GM23338 (cell line): ENCODE results near the gene MFSD8. TPM values are rescaled to one million over a fixed set of nuclear protein-coding genes. Genes with fewer than 3 reads are reported as not detected.

Experiments
- ATAC-seq: fragments of 200-7000 bp; cut with Tn5 transposase; 3 replicates; pipeline ENCODE4 v1.9.1; 2020
- DNase-seq: peaks from one replicate; pipeline ENCODE4 v3.0.0-alpha.2; 2015; ENCODE audit warnings: low spot score
- H2AFZ ChIP-seq: fragments of 200-600 bp; sonication (generic); 2 replicates; pipeline ENCODE4 v1.8.0; 2016; ENCODE audit warnings: antibody characterized with exemption, mild to moderate bottlenecking, moderate library complexity
- H3F3A ChIP-seq: fragments of 200-600 bp; sonication (generic); replicated peaks from 2 replicates; pipeline ENCODE4 v1.8.0; 2017; ENCODE audit warnings: antibody characterized with exemption, mixed run types, low read depth
- H3K27ac ChIP-seq: fragments of 200-600 bp; sonication (generic); 2 replicates; pipeline ENCODE4 v1.6.1; 2016; ENCODE audit warnings: low read depth
- H3K27me3 ChIP-seq: fragments of 200-600 bp; sonication (generic); 2 replicates; pipeline ENCODE4 v1.8.0; 2016; ENCODE audit warnings: mild to moderate bottlenecking, mixed run types, moderate library complexity; ENCODE audit not compliant: insufficient read depth
- H3K36me3 ChIP-seq: fragments of 200-600 bp; sonication (generic); 2 replicates; pipeline ENCODE4 v1.8.0; 2016; ENCODE audit warnings: mild to moderate bottlenecking; ENCODE audit not compliant: insufficient read depth
- H3K4me1 ChIP-seq: fragments of 200-600 bp; sonication (generic); 2 replicates; pipeline ENCODE4 v1.8.0; 2016; ENCODE audit warnings: mild to moderate bottlenecking, moderate library complexity; ENCODE audit not compliant: insufficient read depth
- H3K4me2 ChIP-seq: fragments of 200-600 bp; sonication (generic); 2 replicates; pipeline ENCODE4 v1.7.1; 2017; ENCODE audit warnings: mixed run types
- H3K4me3 ChIP-seq: fragments of 200-600 bp; sonication (generic); 2 replicates; pipeline ENCODE4 v1.6.1; 2016; ENCODE audit warnings: mixed run types
- H3K79me2 ChIP-seq: fragments of 200-600 bp; sonication (generic); replicated peaks from 2 replicates; pipeline ENCODE4 v1.8.0; 2017; ENCODE audit warnings: mild to moderate bottlenecking; ENCODE audit not compliant: insufficient read depth
- H3K9me2 ChIP-seq: fragments of 200-600 bp; sonication (generic); 2 replicates; pipeline ENCODE4 v1.8.0; 2017; ENCODE audit not compliant: insufficient read depth
- H4K20me1 ChIP-seq: fragments of 200-600 bp; sonication (generic); replicated peaks from 2 replicates; pipeline ENCODE4 v1.8.0; 2017; ENCODE audit warnings: mild to moderate bottlenecking; ENCODE audit not compliant: insufficient read depth
- H3K27ac Mint-ChIP-seq: 2 replicates; pipeline ENCODE4 v1.8.0; 2020; ENCODE audit warnings: inconsistent platforms, mild to moderate bottlenecking, moderate library complexity, mixed read lengths
- H3K27me3 Mint-ChIP-seq: 3 replicates; pipeline ENCODE4 v1.8.0; 2022; ENCODE audit warnings: low read depth, mild to moderate bottlenecking, moderate library complexity, mixed read lengths, inconsistent platforms; ENCODE audit not compliant: insufficient read depth, poor library complexity
- H3K36me3 Mint-ChIP-seq: 3 replicates; pipeline ENCODE4 v1.8.0; 2021; ENCODE audit warnings: low read depth, mild to moderate bottlenecking, inconsistent platforms, moderate library complexity, mixed read lengths
- H3K4me1 Mint-ChIP-seq: 3 replicates; pipeline ENCODE4 v1.8.0; 2020; ENCODE audit warnings: mild to moderate bottlenecking, inconsistent platforms, mixed read lengths
- H3K4me3 Mint-ChIP-seq: 3 replicates; pipeline ENCODE4 v1.8.0; 2021; ENCODE audit warnings: moderate library complexity, mild to moderate bottlenecking, inconsistent platforms, mixed read lengths
- H3K9me3 Mint-ChIP-seq: 3 replicates; pipeline ENCODE4 v1.8.0; 2020; ENCODE audit warnings: moderate library complexity, mild to moderate bottlenecking, inconsistent platforms, mixed read lengths
- ETS1 ChIP-seq: IDR thresholded peaks from 2 replicates; pipeline ENCODE4 v1.6.1; 2016; ENCODE audit warnings: antibody characterized with exemption
- EZH2 ChIP-seq: fragments of 200-600 bp; sonication (generic); IDR thresholded peaks from one replicate; pipeline ENCODE4 v1.8.0; 2017; ENCODE audit warnings: antibody characterized with exemption, mild to moderate bottlenecking, low read depth; ENCODE audit not compliant: unreplicated experiment
- JUNB ChIP-seq: IDR thresholded peaks from one replicate; pipeline ENCODE4 v1.6.1; 2016; ENCODE audit warnings: antibody characterized with exemption; ENCODE audit not compliant: unreplicated experiment
- POLR2AphosphoS5 ChIP-seq: IDR thresholded peaks from 2 replicates; pipeline ENCODE4 v1.6.1; 2016; ENCODE audit warnings: antibody characterized with exemption, low read depth
- STAT1 ChIP-seq: IDR thresholded peaks from one replicate; pipeline ENCODE4 v1.6.1; 2016; ENCODE audit warnings: antibody characterized with exemption; ENCODE audit not compliant: unreplicated experiment
- ZNF331 ChIP-seq: fragments of 250-450 bp; sonication (Bioruptor Pico); IDR thresholded peaks from 2 replicates; pipeline ENCODE4 v1.5.0; 2020; ENCODE audit warnings: low read depth, mild to moderate bottlenecking, moderate library complexity
- ZNF462 ChIP-seq: fragments of 250-450 bp; sonication (Bioruptor Pico); IDR thresholded peaks from 2 replicates; pipeline ENCODE4 v1.5.0; 2020; ENCODE audit warnings: mild to moderate bottlenecking, moderate library complexity
- polyA plus RNA-seq: library from polyadenylated mRNA; unstranded; fragments of >200 nt; fragmentation: Nextera tagmentation; extraction: Ambion mirVana; gene quantifications from 2 replicates; pipeline ENCODE4 v1.2.1, GENCODE V29; 2016
- total RNA-seq: library from RNA; depleted of rRNA; stranded (reverse); fragments of >200 nt; shearing (Covaris generic); gene quantifications from 2 replicates; pipeline ENCODE4 v1.2.3, GENCODE V29; 2014
- TF ChIP-seq, protein P1 (sequence below), 2 experiments: fragments of 200-600 bp in 1 of 2; sonication (generic) in 1 of 2; conservative IDR thresholded peaks; 2 replicates each; pipeline versions ENCODE4 v1.5.1 to v1.6.1; 2016 to 2017; ENCODE audit warnings: antibody characterized with exemption in 2 of 2, low read depth in 2 of 2, mild to moderate bottlenecking in 2 of 2, moderate library complexity in 1 of 2

Gene MFSD8
- total and polyA plus RNA-seq, 2 experiments from 2014 or later, result 23.6 to 24.0 TPM

GRCh38 chr4:127916512-127916911, 48.5 kb downstream of the MFSD8 start:
- H3K9me2 ChIP-seq, result no peaks in the 10 kb centered on the region
- no peak overlapping the region for H3K4me3 ChIP-seq
- no peak overlapping the region for H2AFZ ChIP-seq
- H4K20me1 ChIP-seq, result no peaks in the 10 kb centered on the region
- DNase-seq, result no peak
- TF ChIP-seq POLR2AphosphoS5, result no peak
- TF ChIP-seq STAT1, result no peak
- TF ChIP-seq, protein P1, sequence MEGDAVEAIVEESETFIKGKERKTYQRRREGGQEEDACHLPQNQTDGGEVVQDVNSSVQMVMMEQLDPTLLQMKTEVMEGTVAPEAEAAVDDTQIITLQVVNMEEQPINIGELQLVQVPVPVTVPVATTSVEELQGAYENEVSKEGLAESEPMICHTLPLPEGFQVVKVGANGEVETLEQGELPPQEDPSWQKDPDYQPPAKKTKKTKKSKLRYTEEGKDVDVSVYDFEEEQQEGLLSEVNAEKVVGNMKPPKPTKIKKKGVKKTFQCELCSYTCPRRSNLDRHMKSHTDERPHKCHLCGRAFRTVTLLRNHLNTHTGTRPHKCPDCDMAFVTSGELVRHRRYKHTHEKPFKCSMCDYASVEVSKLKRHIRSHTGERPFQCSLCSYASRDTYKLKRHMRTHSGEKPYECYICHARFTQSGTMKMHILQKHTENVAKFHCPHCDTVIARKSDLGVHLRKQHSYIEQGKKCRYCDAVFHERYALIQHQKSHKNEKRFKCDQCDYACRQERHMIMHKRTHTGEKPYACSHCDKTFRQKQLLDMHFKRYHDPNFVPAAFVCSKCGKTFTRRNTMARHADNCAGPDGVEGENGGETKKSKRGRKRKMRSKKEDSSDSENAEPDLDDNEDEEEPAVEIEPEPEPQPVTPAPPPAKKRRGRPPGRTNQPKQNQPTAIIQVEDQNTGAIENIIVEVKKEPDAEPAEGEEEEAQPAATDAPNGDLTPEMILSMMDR (conservative IDR thresholded peaks at IDR 0.05; ENCODE audit: low read depth in 2 of 2), result no peak
- TF ChIP-seq ETS1, result no peak
- TF ChIP-seq ZNF331, result no peak
- no peak for TF ChIP-seq EZH2
- no peak for TF ChIP-seq ZNF462 (CRISPR knock-in tag)
- no peak for TF ChIP-seq JUNB
- ATAC-seq, result no peak
- H3K36me3 ChIP-seq, result 0 out of 2 replicates have a peak, but pooled peaks cover 17% of the 10 kb centered on the region
- no peaks in the 10 kb centered on the region for H3K4me1 ChIP-seq
- H3K27me3 Mint-ChIP-seq, result peaks cover 3% of the 10 kb centered on the region
- no peaks in the 10 kb centered on the region for H3K4me1 Mint-ChIP-seq
- no peak overlapping the region for H3K4me2 ChIP-seq
- no peaks in the 10 kb centered on the region for H3K79me2 ChIP-seq
- H3K36me3 Mint-ChIP-seq, result no peaks in the 10 kb centered on the region
- no peaks in the 10 kb centered on the region for H3K9me3 Mint-ChIP-seq
- no peak overlapping the region for H3K4me3 Mint-ChIP-seq
- H3K27ac ChIP-seq, result no peak overlapping the region; the same call in 1 of the 2 replicates
- H3K27ac Mint-ChIP-seq, result no peak overlapping the region
- H3K27me3 ChIP-seq, result no peaks in the 10 kb centered on the region
- H3F3A ChIP-seq, result no peaks in the 10 kb centered on the region
